ENCODE results near the gene C9orf72. TPM values are rescaled to one million over a fixed set of nuclear protein-coding genes. Genes with fewer than 3 reads are reported as not detected.

C9orf72 gene
- total RNA-seq, 1 donor from 2014 or later = 9.4 TPM

DNA sequence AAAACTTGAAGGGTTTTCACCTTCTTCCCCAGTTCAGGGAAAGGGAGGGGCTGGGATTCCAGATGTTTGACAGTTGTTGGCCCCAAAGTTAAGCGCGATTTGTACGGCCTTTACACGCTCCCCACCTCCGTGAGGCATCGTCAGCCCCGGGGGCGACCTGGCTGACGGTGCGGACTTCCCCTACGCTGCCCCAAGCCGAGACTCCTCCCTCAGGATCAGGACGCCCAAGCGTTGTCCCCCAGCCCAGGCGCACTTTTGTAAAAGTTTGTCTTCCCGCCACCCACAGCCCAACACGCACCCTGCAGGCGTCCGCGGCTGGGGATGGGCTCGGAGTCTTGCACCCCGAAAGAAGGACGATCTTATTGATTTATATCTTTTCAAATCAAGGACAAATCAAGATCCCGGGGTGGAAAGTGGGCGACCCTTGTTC lies 44.4 kb downstream of the C9orf72 start:
- peak overlapping the region; percentile 70 for H3K4me3 ChIP-seq (ENCODE audit: low read depth, low read length)
- TF ChIP-seq, protein P1, sequence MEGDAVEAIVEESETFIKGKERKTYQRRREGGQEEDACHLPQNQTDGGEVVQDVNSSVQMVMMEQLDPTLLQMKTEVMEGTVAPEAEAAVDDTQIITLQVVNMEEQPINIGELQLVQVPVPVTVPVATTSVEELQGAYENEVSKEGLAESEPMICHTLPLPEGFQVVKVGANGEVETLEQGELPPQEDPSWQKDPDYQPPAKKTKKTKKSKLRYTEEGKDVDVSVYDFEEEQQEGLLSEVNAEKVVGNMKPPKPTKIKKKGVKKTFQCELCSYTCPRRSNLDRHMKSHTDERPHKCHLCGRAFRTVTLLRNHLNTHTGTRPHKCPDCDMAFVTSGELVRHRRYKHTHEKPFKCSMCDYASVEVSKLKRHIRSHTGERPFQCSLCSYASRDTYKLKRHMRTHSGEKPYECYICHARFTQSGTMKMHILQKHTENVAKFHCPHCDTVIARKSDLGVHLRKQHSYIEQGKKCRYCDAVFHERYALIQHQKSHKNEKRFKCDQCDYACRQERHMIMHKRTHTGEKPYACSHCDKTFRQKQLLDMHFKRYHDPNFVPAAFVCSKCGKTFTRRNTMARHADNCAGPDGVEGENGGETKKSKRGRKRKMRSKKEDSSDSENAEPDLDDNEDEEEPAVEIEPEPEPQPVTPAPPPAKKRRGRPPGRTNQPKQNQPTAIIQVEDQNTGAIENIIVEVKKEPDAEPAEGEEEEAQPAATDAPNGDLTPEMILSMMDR (conservative IDR thresholded peaks at IDR 0.05; ENCODE audit: low read depth, low read length) = no peak
- no peak for DNase-seq (ENCODE audit: low read depth)

DNA sequence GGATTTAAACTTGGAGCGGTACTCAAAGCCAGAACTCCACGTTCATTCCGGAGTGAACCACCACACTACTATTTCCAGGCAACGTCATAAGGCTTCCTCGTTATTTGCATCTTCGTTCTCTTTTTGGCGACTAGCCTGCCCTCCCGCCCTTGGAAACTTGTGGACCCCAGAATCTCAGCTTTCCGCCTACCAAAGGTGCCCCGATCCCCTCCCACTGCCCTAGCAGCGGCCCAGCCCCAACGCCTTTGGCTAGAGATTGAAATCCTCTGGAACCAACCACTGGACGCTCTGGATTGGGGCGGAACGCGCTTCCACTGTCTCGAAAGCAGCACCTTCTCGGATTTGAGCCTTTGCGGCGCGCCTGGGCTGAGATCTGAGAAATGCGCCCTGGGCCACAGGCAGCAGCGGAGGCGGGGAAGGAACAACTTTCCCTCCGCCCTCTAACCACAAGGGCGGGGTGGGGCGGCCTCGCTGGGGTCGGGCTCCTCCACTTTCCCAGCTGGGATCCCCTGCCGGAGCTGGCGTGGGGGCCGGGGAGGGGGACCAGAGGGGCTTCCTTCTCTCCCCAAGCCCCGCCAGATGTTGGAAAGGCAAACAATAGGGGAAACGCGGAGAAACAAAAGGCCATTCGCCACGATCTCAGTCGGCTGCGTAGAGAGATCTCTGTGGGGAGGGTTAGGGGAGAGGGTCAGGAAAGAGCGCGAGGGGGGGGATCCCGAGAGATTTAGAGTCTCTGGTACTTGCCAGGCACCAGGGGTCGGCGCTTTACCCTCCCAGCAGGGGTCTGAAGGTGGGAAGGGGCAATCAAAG lies 45.0 kb downstream of the C9orf72 start:
- peak overlapping the region; percentile 70 for H3K4me3 ChIP-seq (ENCODE audit: low read depth, low read length)
- no peak for DNase-seq (ENCODE audit: low read depth)
- TF ChIP-seq, protein P1 (conservative IDR thresholded peaks at IDR 0.05; ENCODE audit: low read depth, low read length) = no peak

DNA sequence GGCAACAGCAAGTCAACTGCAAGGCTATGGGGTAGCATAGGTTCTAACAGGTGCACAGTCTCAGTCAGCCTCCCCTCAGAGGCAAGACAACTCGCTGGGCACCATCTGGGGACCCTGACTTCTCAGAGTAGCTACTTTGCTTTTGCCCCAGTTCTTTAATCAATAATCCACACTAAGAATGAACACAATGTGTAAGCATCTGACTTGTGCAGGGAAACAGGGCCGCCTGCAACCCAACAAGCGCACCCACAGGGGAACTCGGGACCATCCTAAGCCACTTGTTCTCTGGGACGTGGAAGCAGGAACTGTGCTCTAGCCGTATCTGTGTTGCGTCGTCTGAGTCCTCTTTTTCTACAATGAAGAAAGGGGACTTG lies 45.6 kb downstream of the C9orf72 start:
- peak overlapping the region; percentile 70 for H3K4me3 ChIP-seq (ENCODE audit: low read depth, low read length)
- TF ChIP-seq, protein P1 (conservative IDR thresholded peaks at IDR 0.05; ENCODE audit: low read depth, low read length) = no peak
- DNase-seq (ENCODE audit: low read depth) = no peak

DNA sequence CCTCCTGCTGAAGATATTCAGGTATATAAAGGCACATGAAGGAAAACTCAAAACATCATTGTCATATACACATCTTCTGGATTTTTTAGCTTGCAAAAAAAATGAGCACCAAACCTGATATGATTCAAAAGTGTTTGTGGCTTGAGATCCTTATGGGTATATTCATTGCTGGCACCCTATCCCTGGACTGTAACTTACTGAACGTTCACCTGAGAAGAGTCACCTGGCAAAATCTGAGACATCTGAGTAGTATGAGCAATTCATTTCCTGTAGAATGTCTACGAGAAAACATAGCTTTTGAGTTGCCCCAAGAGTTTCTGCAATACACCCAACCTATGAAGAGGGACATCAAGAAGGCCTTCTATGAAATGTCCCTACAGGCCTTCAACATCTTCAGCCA lies 49.0 kb downstream of the C9orf72 start, which contains the start of gene IFNK:
Gene IFNK (plus strand): TSS at position 55 of the 400 bp plus-strand sequence. CDS start 47 bp downstream, at position 102.
- H3K4me3 ChIP-seq (ENCODE audit: low read depth, low read length) = no peak within 1 kb of the TSS
- DNase-seq (ENCODE audit: low read depth) = no peak
- TF ChIP-seq, protein P1 (conservative IDR thresholded peaks at IDR 0.05; ENCODE audit: low read depth, low read length) = no peak

DNA sequence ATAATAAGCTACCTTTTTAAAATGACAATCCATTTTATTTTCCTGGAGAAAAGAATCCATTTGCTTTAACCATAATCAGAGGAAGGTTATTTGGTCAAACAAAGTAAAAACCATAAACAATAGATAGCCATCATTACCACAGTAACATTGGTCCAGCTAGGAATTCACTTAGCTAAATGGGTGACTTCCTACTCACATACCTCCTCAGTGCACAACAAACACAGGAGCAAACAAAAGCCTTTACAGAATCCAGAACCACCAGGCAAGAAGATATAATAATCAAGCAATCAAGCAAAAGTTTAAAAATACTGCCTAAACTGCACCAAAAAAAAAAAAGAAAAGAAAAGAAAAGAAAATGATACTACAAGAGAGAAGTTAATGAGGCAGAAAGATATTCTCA lies 50.1 kb downstream of the C9orf72 start:
- H3K4me3 ChIP-seq (ENCODE audit: low read depth, low read length) = no peak overlapping the region
- no peak for DNase-seq (ENCODE audit: low read depth)
- TF ChIP-seq, protein P1 (conservative IDR thresholded peaks at IDR 0.05; ENCODE audit: low read depth, low read length) = no peak

DNA sequence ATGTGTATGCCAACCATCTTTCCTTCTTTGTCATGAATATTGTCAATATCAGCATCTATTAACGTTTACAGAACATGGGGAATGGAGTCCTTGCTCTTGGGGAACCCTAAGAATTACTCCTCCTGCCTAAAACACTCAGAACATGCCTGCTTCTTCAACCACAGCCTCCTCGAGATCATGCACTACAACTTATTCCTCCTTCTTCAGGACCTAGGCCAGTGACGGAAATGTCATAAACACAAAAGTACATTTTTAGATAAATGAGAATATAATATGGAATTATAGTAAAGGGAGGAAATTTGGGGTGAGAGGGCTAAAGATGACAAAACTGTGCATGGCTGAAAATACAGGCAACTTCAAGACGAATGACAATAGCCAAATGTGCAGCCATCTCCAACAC lies 52.3 kb downstream of the C9orf72 start:
- DNase-seq (ENCODE audit: low read depth) = no peak
- H3K4me3 ChIP-seq (ENCODE audit: low read depth, low read length) = no peak overlapping the region
- TF ChIP-seq, protein P1 (conservative IDR thresholded peaks at IDR 0.05; ENCODE audit: low read depth, low read length) = no peak

Data from epithelial cell of proximal tubule (primary cell).